PC-9 (cell line): Measurements from ENCODE around the gene HNRNPF. TPM values are rescaled to one million over a fixed set of nuclear protein-coding genes. Genes with fewer than 3 reads are reported as not detected.
A peak's percentile ranks its signal among the peaks of the same experiment; 100 is the strongest.

Source experiments
- BruUV-seq: library from RNA; stranded (reverse); fragments of 400-500 nt; replicated peaks from 2 replicates; lab custom pipeline; 2021; lab: Mats Ljungman, UMichigan
- CTCF ChIA-PET: fragments of 300-600 bp; sonication (Branson Sonifier 250); formaldehyde crosslinking; loops from one replicate; lab custom pipeline; 2022; ENCODE audit warnings: antibody characterized with exemption; lab: Charles Lee
- POLR2A ChIA-PET: fragments of 300-600 bp; sonication (Branson Sonifier 250); formaldehyde crosslinking; loops from one replicate; lab custom pipeline; 2022; ENCODE audit warnings: antibody characterized with exemption; ENCODE audit not compliant: unreplicated experiment; lab: Charles Lee
- DNase-seq, 2 experiments: peaks; one replicate each; pipeline versions ENCODE4 v3.0.0 to v3.0.0-alpha.2; 2015 to 2022; ENCODE audit warnings: mixed read lengths in 1 of 2
- H2AFZ ChIP-seq: fragments of 200-600 bp; sonication (generic); 2 replicates; pipeline ENCODE4 v1.8.1; 2017; ENCODE audit warnings: antibody characterized with exemption
- H3F3A ChIP-seq: fragments of 200-600 bp; sonication (generic); 2 replicates; pipeline ENCODE4 v1.8.1; 2017; ENCODE audit warnings: antibody characterized with exemption, mild to moderate bottlenecking, low read depth; ENCODE audit not compliant: insufficient read depth
- H3K27ac ChIP-seq: fragments of 200-600 bp; sonication (generic); 2 replicates; pipeline ENCODE4 v1.6.1; 2016; ENCODE audit warnings: mixed run types
- H3K27me3 ChIP-seq: fragments of 200-600 bp; sonication (generic); 2 replicates; pipeline ENCODE4 v1.6.1; 2016; ENCODE audit warnings: low read depth, mixed run types; ENCODE audit not compliant: insufficient read depth
- H3K36me3 ChIP-seq: fragments of 200-600 bp; sonication (generic); 2 replicates; pipeline ENCODE4 v1.6.1; 2016; ENCODE audit warnings: low read depth, mixed run types
- H3K4me1 ChIP-seq: fragments of 200-600 bp; sonication (generic); replicated peaks from 2 replicates; pipeline ENCODE4 v1.6.1; 2016; ENCODE audit warnings: mixed run types; ENCODE audit not compliant: insufficient read depth
- H3K4me2 ChIP-seq: fragments of 200-600 bp; sonication (generic); 2 replicates; pipeline ENCODE4 v1.6.1; 2017; ENCODE audit warnings: mixed run types
- H3K4me3 ChIP-seq: fragments of 200-600 bp; sonication (generic); 2 replicates; pipeline ENCODE4 v1.6.1; 2016; ENCODE audit warnings: mixed run types
- H3K79me2 ChIP-seq: fragments of 200-600 bp; sonication (generic); 2 replicates; pipeline ENCODE4 v1.6.1; 2017; ENCODE audit warnings: low read depth, mixed run types
- H3K9me2 ChIP-seq: fragments of 200-600 bp; sonication (generic); 2 replicates; pipeline ENCODE4 v1.8.1; 2017; ENCODE audit warnings: mild to moderate bottlenecking; ENCODE audit not compliant: insufficient read depth
- H3K9me3 ChIP-seq: fragments of 200-600 bp; sonication (generic); 2 replicates; pipeline ENCODE4 v1.8.1; 2016; ENCODE audit warnings: low read depth; ENCODE audit not compliant: insufficient read depth
- H4K20me1 ChIP-seq: fragments of 200-600 bp; sonication (generic); 2 replicates; pipeline ENCODE4 v1.8.1; 2017; ENCODE audit not compliant: insufficient read depth
- CTCF ChIP-seq: fragments of 200-600 bp; sonication (generic); conservative IDR thresholded peaks from 2 replicates; pipeline ENCODE4 v1.6.1; 2017; ENCODE audit warnings: mixed run types, antibody characterized with exemption, mild to moderate bottlenecking, moderate library complexity
- EZH2 ChIP-seq: fragments of 200-600 bp; sonication (generic); IDR thresholded peaks from 2 replicates; pipeline ENCODE4 v1.8.0; 2017; ENCODE audit warnings: antibody characterized with exemption, low read depth
- intact Hi-C: fragments of 100-400 bp; cut with micrococcal nuclease; formaldehyde crosslinking; loops from one replicate; pipeline ENCODE4 v1.10.0; 2022; ENCODE audit not compliant: unreplicated experiment
- total RNA-seq: library from RNA; stranded (reverse); gene quantifications from 2 replicates; pipeline ENCODE4 v1.2.3, GENCODE V29; 2021

HNRNPF gene
- total RNA-seq, 1 experiment from 2014 or later: 337 TPM

- Histone ChIP-seq H2AFZ (no peak overlapping the region), H3K27ac (no peak overlapping the region), H3K9me3 (no peaks in the 10 kb centered on the region), H3K27me3 (no peaks in the 10 kb centered on the region), H3K4me2 (no peak overlapping the region), H3K4me3 (no peak overlapping the region), H3K9me2 (no peaks in the 10 kb centered on the region), H3K79me2 (peaks cover 75% of the 10 kb centered on the region), H3K36me3 (peaks cover 79% of the 10 kb centered on the region), H3K4me1 (peaks cover 7% of the 10 kb centered on the region; the same call in 1 of the 2 replicates), H4K20me1 (peaks cover 91% of the 10 kb centered on the region), H3F3A (peaks cover 98% of the 10 kb centered on the region)
- intact Hi-C loops: no loop called here
- ChIA-PET CTCF (no interaction called here), POLR2A (no interaction called here)
- TF ChIP-seq EZH2: no peak
- no peak for TF ChIP-seq CTCF
- BruUV-seq: no TSS peak
- no peak for DNase-seq
Observed at GRCh38 chr10:43389867-43390266, 19.1 kb downstream of the HNRNPF start.

GRCh38 chr10:43387678-43388032 lies 21.3 kb downstream of the HNRNPF start:
- no TSS peak for BruUV-seq

GRCh38 chr10:43386981-43387677 lies 21.9 kb downstream of the HNRNPF start:
- intact Hi-C loops: no loop called here
- no peak overlapping the region for H2AFZ ChIP-seq
- no peaks in the 10 kb centered on the region for H3K4me1 ChIP-seq
- TSS peak; percentile 8 for BruUV-seq
- TF ChIP-seq EZH2: no peak
- TF ChIP-seq CTCF: no peak
- H3K36me3 ChIP-seq: peaks cover 54% of the 10 kb centered on the region
- no peaks in the 10 kb centered on the region for H3K27me3 ChIP-seq
- DNase-seq: no peak
- CTCF ChIA-PET: no interaction called here
- no peaks in the 10 kb centered on the region for H3K9me3 ChIP-seq
- no peaks in the 10 kb centered on the region for H3K9me2 ChIP-seq
- no peak overlapping the region for H3K4me3 ChIP-seq
- H3F3A ChIP-seq: peaks cover 89% of the 10 kb centered on the region
- no peak overlapping the region for H3K27ac ChIP-seq
- POLR2A ChIA-PET: no interaction called here
- peaks cover 48% of the 10 kb centered on the region for H3K79me2 ChIP-seq
- no peak overlapping the region for H3K4me2 ChIP-seq
- H4K20me1 ChIP-seq: peaks cover 71% of the 10 kb centered on the region

More at GRCh38 chr10:43387678-43388032, 21.3 kb downstream of the HNRNPF start:
- H2AFZ ChIP-seq: no peak overlapping the region
- H3K9me2 ChIP-seq: no peaks in the 10 kb centered on the region
- H3K4me1 ChIP-seq: no peaks in the 10 kb centered on the region
- no peaks in the 10 kb centered on the region for H3K9me3 ChIP-seq
- no peak overlapping the region for H3K27ac ChIP-seq
- H3K4me2 ChIP-seq: no peak overlapping the region
- no peak for DNase-seq
- ChIA-PET CTCF (no interaction called here), POLR2A (no interaction called here)
- peaks cover 53% of the 10 kb centered on the region for H3K79me2 ChIP-seq
- peaks cover 94% of the 10 kb centered on the region for H3F3A ChIP-seq
- H3K27me3 ChIP-seq: no peaks in the 10 kb centered on the region
- H3K4me3 ChIP-seq: no peak overlapping the region
- intact Hi-C loops: no loop called here
- H3K36me3 ChIP-seq: peaks cover 57% of the 10 kb centered on the region
- peaks cover 75% of the 10 kb centered on the region for H4K20me1 ChIP-seq
- TF ChIP-seq CTCF: no peak
- no peak for TF ChIP-seq EZH2
